HG02943 (cell line): ENCODE results near the gene FBXO47.

ENCODE experiments used
- ATAC-seq: cut with Tn5 transposase; IDR thresholded peaks from one replicate; pipeline ENCODE4 v1.9.1; 2021; ENCODE audit warnings: mild to moderate bottlenecking, low read depth, moderate library complexity; ENCODE audit not compliant: unreplicated experiment

The FBXO47 gene

DNA sequence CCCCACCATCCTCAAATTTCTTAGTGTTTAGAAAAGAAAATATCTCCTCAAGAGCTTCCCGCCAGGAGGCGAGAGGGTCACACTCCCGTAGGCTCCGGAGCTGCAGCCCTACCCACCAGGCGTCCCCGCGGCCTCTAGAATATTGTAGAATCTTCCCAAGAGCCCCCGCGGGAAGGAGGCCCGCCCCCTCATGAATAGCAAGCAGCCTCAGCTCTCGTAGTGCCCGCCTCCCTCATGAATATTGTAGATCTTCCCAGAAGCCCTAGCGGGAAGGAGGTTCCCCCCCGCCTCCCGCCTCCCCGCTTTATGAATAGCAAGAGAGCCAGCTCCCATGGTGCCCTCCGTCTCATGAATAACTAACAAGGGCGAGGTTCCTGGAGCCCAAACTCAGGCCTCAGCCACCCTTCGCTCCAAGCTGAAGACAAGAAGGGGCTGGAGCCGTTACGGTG, at the start of gene FBXO47:
Gene FBXO47 (minus strand): TSS at position 114 of the 449 bp plus-strand sequence. CDS start 4,378 bp downstream, outside the sequence.
- no peak for ATAC-seq

GRCh38 chr17:39016193-39017153, 49.3 kb upstream of the FBXO47 start:
- ATAC-seq, result no peak

DNA sequence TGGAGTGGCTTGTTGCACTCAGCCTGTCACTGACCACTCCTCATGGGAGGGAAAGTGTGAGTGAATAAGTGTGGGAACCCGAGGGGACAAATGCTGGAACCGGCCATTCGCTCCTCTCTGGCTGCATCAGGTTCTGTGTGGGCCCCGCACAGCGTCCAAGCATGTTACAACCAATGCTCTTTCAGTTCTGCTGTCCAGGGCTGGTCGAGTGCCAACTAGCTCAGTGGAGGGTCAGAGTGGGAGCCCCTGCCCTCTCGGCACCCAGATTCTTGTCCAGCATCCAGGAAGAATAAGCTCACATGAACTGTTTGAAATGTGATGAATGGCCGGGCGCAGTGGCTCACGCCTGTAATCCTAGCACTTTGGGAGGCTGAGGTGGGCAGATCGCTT, 48.3 kb upstream of the FBXO47 start:
- ATAC-seq, result no peak

DNA sequence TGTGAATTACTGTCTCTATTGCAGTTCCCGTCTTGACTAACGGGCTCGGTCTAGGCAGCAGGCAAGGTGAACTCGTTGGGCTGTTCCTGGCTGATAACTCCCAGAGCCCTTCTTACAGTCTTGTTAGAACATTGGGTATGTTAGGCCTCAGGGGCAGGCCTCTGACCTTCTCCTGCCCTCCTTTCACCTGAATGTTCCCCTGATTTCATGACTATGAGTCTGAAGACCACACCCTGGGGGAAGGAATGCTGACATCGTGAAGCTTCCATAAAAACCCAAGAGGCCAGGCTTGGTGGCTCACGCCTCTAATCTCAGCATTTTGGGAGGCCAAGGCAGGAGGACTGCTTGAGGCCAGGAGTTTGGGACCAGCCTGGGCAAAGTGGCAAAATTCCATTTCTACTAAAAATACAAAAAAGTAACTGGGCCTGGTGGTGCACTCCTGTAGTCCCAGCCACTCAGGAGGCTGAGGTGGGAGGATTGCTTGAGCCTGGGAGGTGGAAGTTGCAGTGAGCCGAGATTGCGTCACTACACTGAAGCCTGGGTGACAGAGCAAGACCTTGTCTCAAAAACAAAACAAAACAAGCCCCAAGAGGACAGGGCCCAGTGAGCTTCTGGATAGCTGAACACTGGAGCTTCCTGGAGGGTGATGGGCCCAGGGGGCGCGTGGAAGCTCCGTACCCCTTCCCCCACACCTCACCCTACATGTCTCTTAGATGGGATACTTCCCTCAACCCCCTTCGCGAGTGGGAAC, 47.8 kb upstream of the FBXO47 start:
- no peak for ATAC-seq

- no peak for ATAC-seq
Measured at GRCh38 chr17:39014044-39014794, 47.0 kb upstream of the FBXO47 start.

DNA sequence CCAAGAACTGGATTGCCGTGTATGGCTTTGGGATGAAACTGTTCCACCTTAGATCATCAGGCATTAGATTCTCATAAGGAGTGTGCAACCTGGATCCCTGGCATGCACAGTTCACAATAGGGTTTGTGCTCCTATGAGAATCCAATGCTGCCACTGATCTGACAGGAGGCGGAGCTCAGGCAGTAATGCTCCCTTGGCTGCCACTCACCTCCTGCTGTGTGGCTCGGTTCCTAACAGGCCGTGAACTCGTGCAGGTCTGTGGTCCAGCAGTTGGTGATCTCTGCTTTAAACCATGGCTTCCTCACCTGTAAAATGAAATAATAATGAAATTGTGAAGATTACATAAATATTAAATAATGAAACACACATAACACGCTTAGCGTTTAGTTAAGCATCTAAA, 45.5 kb upstream of the FBXO47 start:
- ATAC-seq, result no peak

DNA sequence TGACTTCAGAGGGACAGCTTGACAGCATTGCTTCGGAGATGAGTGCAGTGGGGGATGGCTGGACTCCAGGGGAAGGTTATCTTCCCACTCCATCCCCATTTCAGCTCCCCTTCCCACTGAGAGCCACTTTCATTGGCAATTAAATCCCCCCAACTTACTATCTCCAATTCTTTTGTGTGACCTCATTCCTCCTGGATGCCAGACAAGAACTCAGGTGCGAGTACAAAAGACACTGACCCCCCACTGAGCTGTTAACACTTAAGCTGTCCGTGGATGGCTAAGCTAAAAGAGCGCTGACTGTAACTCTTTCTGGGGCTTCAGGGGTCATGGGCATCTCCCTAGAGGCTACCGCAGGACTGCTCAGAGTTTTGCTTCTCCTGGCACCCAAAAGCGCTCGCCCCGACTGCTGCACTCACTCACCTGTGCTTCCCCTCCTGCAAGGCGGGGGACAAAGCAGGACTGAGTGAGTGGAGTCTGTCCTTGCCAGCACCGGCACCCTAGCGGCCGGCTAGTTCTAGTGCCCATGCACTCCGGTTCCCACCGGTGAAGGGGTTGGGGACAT, 44.8 kb upstream of the FBXO47 start:
- ATAC-seq, result no peak

- no peak for ATAC-seq
Measured at GRCh38 chr17:39009581-39010001, 42.4 kb upstream of the FBXO47 start.

GRCh38 chr17:39008633-39009032, 41.4 kb upstream of the FBXO47 start:
- ATAC-seq, result no peak

DNA sequence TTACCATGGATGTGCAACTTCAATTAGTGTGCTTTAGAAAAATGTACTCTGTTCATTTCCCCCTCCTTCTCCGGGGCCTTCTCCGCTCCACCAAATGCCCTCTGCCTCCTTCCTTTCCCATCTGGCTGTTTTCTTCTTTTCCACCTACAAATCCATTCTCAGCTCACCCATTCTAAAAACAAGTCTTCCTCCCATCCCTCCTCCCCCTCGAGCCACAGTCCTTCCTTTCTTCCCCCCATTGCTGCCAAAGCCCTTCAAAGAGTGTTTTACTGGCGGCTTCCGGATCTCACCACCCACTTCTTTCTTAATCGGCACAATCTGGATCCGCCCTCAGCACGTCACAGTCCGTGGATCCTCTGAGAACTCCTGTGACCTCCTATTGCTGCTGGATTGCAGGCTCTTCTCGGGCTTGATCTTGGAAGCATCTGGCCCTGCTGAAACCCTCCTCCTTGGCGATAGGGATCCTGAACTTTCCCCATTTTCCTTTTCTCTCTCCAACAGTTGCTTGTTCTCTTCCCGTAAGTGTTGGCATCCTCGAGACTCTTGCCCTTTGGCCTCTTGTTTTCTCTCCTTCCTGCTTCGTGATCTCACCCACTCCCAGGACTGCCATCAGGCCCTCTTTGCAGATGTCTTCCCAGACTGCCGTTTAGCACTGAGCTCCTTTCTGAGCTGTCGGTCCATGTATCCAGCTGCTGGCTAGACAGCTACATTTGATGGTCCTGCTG, 36.0 kb upstream of the FBXO47 start:
- no peak for ATAC-seq

DNA sequence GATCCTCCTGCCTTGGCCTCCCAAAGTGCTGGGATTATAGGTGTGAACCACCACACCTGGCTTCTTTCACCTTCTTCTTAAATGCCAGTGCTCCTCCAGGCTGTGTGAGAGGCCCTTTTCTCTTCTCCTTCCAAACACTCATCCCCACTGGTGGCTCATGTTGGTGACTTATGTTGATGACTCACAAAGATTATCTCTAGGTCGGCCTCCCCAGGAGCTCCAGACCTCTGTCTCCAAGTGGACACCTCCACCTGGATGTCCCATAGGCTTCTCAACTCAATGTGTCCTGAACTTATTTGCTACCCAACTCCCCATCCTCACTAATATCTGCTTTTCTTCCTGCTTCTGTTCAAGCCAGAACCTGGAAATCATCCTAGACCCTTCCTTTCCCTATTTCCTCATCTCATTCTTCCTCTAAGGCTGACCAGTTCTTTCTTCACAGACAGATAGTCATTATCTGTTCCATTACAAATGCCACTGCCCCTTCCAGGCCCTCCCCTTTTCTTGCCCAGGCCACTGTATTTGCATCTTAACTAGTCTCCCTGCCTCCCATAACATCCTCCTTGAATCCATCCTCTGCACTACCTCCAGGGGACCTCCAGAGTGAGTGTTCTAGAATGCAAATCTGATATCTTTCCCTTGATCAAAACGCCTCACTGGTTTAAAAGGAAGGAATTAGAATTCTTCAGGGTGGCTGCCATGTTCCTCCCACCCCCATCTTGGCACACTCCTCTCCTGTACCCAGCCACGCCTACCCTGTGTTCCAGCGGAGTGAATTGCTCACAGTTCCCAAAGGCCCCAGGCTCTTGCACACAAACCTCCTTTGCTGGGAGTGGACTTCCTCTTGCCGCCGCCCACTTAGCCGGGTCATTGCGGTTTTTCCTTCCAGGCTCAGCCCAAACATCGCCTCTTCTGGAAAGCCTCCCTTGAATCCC, 34.8 kb upstream of the FBXO47 start:
- no peak for ATAC-seq

GRCh38 chr17:39000021-39000601, 32.9 kb upstream of the FBXO47 start:
- ATAC-seq, result no peak

DNA sequence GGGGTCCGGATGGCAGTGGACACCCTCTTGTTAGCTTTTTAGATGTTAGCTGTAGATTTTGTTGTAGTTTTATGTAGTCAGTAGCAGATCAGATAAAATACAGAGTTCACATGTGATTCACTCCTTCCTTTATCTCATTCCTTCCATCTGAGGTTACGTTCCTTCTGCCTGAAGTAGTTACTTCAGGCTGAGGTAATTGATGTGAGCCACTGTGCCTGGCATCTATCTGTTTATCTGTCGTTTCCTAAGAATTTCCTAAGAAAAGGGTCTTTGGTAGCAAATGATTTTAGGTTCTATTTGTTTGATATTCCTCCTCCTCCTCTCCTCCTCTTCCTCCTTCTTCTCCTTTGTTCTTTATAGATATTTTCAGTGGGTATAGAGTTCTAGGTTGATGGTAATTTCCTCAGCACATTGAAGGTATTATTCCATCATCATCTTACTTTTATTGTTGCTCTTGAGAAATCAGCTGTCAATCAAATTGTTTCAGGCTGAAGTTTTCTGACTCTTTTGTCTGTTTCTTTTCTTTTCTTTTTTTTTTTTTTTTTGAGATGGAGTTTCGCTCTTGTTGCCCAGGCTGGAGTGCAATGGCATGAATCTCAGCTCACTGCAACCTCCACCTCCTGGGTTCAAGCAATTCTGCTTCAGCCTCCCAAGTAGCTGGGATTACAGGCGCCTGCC, 29.6 kb upstream of the FBXO47 start:
- ATAC-seq, result no peak

- ATAC-seq, result no peak
Measured at GRCh38 chr17:38994026-38994425, 26.8 kb upstream of the FBXO47 start.

DNA sequence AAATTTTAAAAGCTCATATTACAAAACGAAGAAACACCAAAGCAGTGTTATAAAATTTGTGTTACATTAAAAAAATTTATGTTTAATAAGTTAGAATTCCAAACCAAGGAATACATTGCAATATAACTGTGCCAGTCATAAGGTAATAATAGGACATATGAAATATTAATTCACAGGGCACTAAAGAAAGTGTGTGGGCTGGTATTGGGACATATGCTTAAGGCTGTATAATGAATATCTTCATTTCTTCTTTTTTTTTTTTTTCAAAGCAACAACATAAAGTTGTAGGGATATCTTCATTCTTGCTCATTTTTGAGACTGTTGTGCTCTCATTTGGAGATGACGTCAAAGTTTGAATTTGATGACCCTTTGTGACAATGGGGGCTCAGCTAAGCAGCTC, 17.5 kb upstream of the FBXO47 start:
- no peak for ATAC-seq

DNA sequence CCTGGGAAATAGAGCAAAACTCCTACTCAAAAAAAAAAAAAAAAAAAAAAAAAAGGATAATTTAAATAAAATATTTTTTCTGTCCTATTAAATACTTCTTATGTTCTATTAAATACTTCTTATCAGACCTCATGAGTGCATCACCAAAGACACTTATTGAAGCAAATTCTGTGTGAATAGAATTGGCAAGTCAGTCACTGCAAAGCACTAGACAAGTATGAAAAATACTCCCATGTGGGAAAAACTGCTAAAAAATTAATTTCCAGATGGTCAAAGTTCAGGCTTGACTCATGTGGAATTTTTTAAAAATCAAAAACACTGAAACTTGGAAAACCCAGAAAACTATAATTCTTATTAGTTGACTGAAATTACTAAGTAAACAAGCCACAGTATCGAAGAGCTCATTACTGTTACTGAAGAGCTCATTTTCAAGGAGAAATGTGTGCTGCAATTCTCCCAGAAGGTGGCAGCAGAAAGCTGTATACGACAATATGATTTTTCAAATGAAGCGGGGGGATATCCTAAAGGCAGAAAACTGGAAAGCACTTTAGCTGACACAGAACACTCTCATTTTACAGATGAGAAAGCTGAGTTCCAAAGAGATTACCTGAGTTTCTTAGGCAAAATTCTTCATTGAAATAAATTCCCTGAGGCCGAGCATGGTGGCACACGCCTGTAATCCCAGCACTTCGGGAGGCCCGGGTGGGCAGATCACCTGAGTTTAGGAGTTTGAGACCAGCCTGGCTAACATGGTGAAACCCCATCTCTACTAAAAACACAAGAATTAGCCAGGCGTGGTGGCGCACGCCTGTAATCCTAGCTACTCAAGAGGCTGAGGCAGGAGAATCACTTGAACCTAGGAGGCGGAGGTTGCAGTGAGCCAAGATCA, 15.9 kb upstream of the FBXO47 start:
- ATAC-seq, result no peak

GRCh38 chr17:38981636-38982035, 14.4 kb upstream of the FBXO47 start:
- no peak for ATAC-seq
